ENCODE data around the gene TMEM266.

TMEM266 gene

GRCh38 chr15:76198456-76199105 is 138.8 kb downstream of the TMEM266 start:
- no peak for TF ChIP-seq CTCF (IDR thresholded peaks at IDR 0.05; ENCODE audit: low read depth, low read length)
- H3K4me3 ChIP-seq (ENCODE audit: low read depth, low read length) = no peak overlapping the region

- TF ChIP-seq CTCF (IDR thresholded peaks at IDR 0.05; ENCODE audit: low read depth, low read length) = no peak
- no peak overlapping the region for H3K4me3 ChIP-seq (ENCODE audit: low read depth, low read length)
Measured at GRCh38 chr15:76199106-76200082, 139.6 kb downstream of the TMEM266 start.

- TF ChIP-seq CTCF (IDR thresholded peaks at IDR 0.05; ENCODE audit: low read depth, low read length) = no peak
- no peak overlapping the region for H3K4me3 ChIP-seq (ENCODE audit: low read depth, low read length)
Measured at GRCh38 chr15:76200083-76200465, 140.3 kb downstream of the TMEM266 start.

GRCh38 chr15:76200641-76201105 is 140.9 kb downstream of the TMEM266 start:
- H3K4me3 ChIP-seq (ENCODE audit: low read depth, low read length) = no peak overlapping the region
- no peak for TF ChIP-seq CTCF (IDR thresholded peaks at IDR 0.05; ENCODE audit: low read depth, low read length)

GRCh38 chr15:76201536-76202255 is 141.9 kb downstream of the TMEM266 start:
- no peak for TF ChIP-seq CTCF (IDR thresholded peaks at IDR 0.05; ENCODE audit: low read depth, low read length)
- no peak overlapping the region for H3K4me3 ChIP-seq (ENCODE audit: low read depth, low read length)

GRCh38 chr15:76203346-76204108 is 143.7 kb downstream of the TMEM266 start:
- no peak for TF ChIP-seq CTCF (IDR thresholded peaks at IDR 0.05; ENCODE audit: low read depth, low read length)
- no peak overlapping the region for H3K4me3 ChIP-seq (ENCODE audit: low read depth, low read length)

All from WI38 (cell line).